Measurements from ENCODE around the gene B4GALNT2. TPM values are rescaled to one million over a fixed set of nuclear protein-coding genes. Genes with fewer than 3 reads are reported as not detected.

Gene B4GALNT2
- total RNA-seq, 1 experiment from 2014 or later = not detected

DNA sequence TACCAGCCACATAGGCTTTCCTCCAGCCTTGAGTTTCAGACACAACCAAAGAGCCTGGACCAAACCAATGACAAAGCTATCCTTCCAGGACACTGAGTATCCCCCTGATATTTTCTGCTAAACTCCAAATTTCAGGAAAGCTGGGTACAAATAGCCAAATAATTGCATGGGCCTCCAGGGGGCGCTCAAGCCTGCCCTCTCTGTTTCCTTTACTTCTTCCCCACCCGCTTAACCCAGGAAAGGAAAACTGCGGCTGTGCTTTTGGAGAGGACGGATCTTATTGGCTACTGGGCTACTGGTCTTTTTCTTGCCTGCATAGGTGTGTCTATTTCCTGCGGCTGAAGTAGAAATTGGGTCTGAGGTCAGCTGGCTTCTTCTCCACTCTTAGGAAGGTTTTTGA is 47.7 kb downstream of the B4GALNT2 start:
- no peaks in the 10 kb centered on the region for H3K27me3 ChIP-seq (replicated peaks; ENCODE audit: insufficient read depth, low read depth, low read length, poor library complexity)

DNA sequence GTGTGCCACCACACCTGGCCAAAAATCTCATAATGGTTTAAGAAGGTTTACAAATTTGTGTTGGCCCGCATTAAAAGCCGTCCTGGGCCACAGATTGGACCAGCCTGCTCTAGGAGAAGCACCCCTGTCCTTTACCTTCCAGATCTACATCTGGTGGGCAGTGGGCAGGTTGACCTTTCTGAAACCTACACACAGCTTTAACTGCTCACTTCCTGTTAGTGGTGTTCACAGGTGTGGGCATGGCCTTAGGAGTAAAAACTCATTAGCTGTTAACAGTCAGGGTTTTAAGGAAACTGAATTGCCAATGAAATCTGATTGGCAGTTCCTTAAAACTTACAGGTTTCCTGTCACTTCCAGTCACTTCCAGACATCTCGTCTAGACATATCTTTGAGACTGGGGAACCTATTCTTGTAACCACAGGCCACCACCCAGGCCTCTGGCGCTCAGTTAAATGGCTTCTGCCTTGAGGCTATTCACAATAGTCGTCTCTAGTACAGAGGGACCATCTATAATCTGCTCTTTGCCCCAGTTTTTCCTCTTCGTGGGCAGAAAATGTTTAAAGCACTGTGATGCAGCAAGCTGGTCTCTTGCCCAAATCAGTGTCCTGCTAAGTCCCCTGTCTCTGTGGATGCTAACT is 48.5 kb downstream of the B4GALNT2 start:
- ChIA-PET CTCF (no interaction called here), POLR2A (ENCODE audit: low non-redundant PET) (no interaction called here)
- Histone ChIP-seq H3K4me1 (ENCODE audit: insufficient read depth, low read length, poor library complexity, severe bottlenecking) (no peaks in the 10 kb centered on the region), H3K27ac (ENCODE audit: low read depth, low read length, poor library complexity, severe bottlenecking) (no peak overlapping the region), H3K9me3 (ENCODE audit: low read depth, low read length, poor library complexity, severe bottlenecking) (peaks cover 8% of the 10 kb centered on the region), H3K36me3 (ENCODE audit: insufficient read depth, low read length, poor library complexity, severe bottlenecking) (no peaks in the 10 kb centered on the region), H3K4me3 (ENCODE audit: low read depth, low read length, poor library complexity, severe bottlenecking) (no peak overlapping the region), H3K27me3 (replicated peaks; ENCODE audit: insufficient read depth, low read depth, low read length, poor library complexity) (no peaks in the 10 kb centered on the region)
- intact Hi-C loops (cut with micrococcal nuclease; ENCODE audit: unreplicated experiment) = loop anchor here (2.0 kb wide), 1 partner anchor 214 kb away; no protein-coding TSS in a partner anchor
- TF ChIP-seq EZH2 (IDR thresholded peaks at IDR 0.05; ENCODE audit: borderline replicate concordance, low read depth, low read length, poor library complexity, severe bottlenecking) = no peak
- TF ChIP-seq, protein P1, sequence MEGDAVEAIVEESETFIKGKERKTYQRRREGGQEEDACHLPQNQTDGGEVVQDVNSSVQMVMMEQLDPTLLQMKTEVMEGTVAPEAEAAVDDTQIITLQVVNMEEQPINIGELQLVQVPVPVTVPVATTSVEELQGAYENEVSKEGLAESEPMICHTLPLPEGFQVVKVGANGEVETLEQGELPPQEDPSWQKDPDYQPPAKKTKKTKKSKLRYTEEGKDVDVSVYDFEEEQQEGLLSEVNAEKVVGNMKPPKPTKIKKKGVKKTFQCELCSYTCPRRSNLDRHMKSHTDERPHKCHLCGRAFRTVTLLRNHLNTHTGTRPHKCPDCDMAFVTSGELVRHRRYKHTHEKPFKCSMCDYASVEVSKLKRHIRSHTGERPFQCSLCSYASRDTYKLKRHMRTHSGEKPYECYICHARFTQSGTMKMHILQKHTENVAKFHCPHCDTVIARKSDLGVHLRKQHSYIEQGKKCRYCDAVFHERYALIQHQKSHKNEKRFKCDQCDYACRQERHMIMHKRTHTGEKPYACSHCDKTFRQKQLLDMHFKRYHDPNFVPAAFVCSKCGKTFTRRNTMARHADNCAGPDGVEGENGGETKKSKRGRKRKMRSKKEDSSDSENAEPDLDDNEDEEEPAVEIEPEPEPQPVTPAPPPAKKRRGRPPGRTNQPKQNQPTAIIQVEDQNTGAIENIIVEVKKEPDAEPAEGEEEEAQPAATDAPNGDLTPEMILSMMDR (conservative IDR thresholded peaks at IDR 0.05; ENCODE audit: low read depth, low read length) = no peak
- no peak for DNase-seq (ENCODE audit: low spot score)
- BruUV-seq (replicated peaks) = no TSS peak

More for the DNA sequence above, 47.7 kb downstream of the B4GALNT2 start:
- Histone ChIP-seq H3K4me3 (ENCODE audit: low read depth, low read length, poor library complexity, severe bottlenecking) (no peak overlapping the region), H3K9me3 (ENCODE audit: low read depth, low read length, poor library complexity, severe bottlenecking) (peaks cover 16% of the 10 kb centered on the region), H3K27ac (ENCODE audit: low read depth, low read length, poor library complexity, severe bottlenecking) (no peak overlapping the region), H3K4me1 (ENCODE audit: insufficient read depth, low read length, poor library complexity, severe bottlenecking) (no peaks in the 10 kb centered on the region), H3K36me3 (ENCODE audit: insufficient read depth, low read length, poor library complexity, severe bottlenecking) (no peaks in the 10 kb centered on the region)
- POLR2A ChIA-PET (ENCODE audit: low non-redundant PET) = no interaction called here
- TF ChIP-seq, protein P1 (conservative IDR thresholded peaks at IDR 0.05; ENCODE audit: low read depth, low read length) = peak; percentile 94
- TF ChIP-seq EZH2 (IDR thresholded peaks at IDR 0.05; ENCODE audit: borderline replicate concordance, low read depth, low read length, poor library complexity, severe bottlenecking) = no peak
- no TSS peak for BruUV-seq (replicated peaks)
- peak; percentile 87 for DNase-seq (ENCODE audit: low spot score)
- CTCF ChIA-PET = interaction anchor here (0.5 to 1.2 kb wide), 4 partner anchors 29 to 414 kb away, joined by 4 to 6 read pairs (median 4); no protein-coding TSS in a partner anchor
- intact Hi-C loops (cut with micrococcal nuclease; ENCODE audit: unreplicated experiment) = loop anchor here (2.0 kb wide), 1 partner anchor 214 kb away; no protein-coding TSS in a partner anchor

DNA sequence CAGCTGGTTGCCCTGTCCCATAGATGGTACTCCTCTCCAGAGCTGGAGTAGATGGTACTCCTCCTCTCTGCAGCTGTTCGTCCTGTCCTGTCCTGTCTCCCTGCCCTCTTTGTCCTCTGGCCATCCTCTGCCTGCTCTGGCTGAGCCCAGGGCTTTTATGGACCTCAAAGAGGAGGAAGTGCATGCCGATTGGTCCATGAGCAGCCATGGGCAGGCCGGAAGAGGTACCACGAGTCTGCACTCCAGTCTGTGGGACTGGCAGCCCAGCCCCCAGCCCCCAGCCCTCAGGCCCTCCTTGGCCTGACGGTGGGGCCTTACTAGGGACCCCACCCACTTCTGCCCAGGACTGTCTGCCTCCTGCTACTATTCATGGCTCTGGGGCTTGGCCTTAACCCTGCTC is 50.8 kb downstream of the B4GALNT2 start:
- no peak for DNase-seq (ENCODE audit: low spot score)
- H3K27ac ChIP-seq (ENCODE audit: low read depth, low read length, poor library complexity, severe bottlenecking) = no peak overlapping the region
- BruUV-seq (replicated peaks) = no TSS peak
- H3K27me3 ChIP-seq (replicated peaks; ENCODE audit: insufficient read depth, low read depth, low read length, poor library complexity) = no peaks in the 10 kb centered on the region
- no peaks in the 10 kb centered on the region for H3K4me1 ChIP-seq (ENCODE audit: insufficient read depth, low read length, poor library complexity, severe bottlenecking)
- TF ChIP-seq, protein P1 (conservative IDR thresholded peaks at IDR 0.05; ENCODE audit: low read depth, low read length) = no peak
- TF ChIP-seq EZH2 (IDR thresholded peaks at IDR 0.05; ENCODE audit: borderline replicate concordance, low read depth, low read length, poor library complexity, severe bottlenecking) = no peak
- CTCF ChIA-PET = no interaction called here
- no peaks in the 10 kb centered on the region for H3K36me3 ChIP-seq (ENCODE audit: insufficient read depth, low read length, poor library complexity, severe bottlenecking)
- no peak overlapping the region for H3K4me3 ChIP-seq (ENCODE audit: low read depth, low read length, poor library complexity, severe bottlenecking)
- intact Hi-C loops (cut with micrococcal nuclease; ENCODE audit: unreplicated experiment) = no loop called here
- POLR2A ChIA-PET (ENCODE audit: low non-redundant PET) = interaction anchor here (0.6 kb wide), 2 partner anchors 14 to 252 kb away, joined by 3 read pairs; no protein-coding TSS in a partner anchor
- no peaks in the 10 kb centered on the region for H3K9me3 ChIP-seq (ENCODE audit: low read depth, low read length, poor library complexity, severe bottlenecking)
